SK-N-SH (cell line): Measurements from ENCODE around the gene SMARCD3.

ENCODE experiments used
- CTCF ChIP-seq: fragments of 200-600 bp; sonication (generic); IDR thresholded peaks from 2 replicates; pipeline ENCODE4 v1.6.1; 2017; ENCODE audit warnings: antibody characterized with exemption, mild to moderate bottlenecking, moderate library complexity
- ELF1 ChIP-seq: IDR thresholded peaks from 2 replicates; pipeline ENCODE4 v1.4.0; 2012
- EP300 ChIP-seq, 2 experiments: IDR thresholded peaks; 2 replicates each; pipeline versions ENCODE4 v1.4.0 to v1.6.1; 2012; ENCODE audit warnings: borderline replicate concordance in 1 of 2, low read depth in 1 of 2, low read length in 1 of 2
- EZH2phosphoT487 ChIP-seq: fragments of 200-600 bp; sonication (generic); IDR thresholded peaks from 2 replicates; pipeline ENCODE4 v1.6.1; 2017; ENCODE audit warnings: low read depth, mixed run types, mild to moderate bottlenecking, antibody characterized with exemption, moderate library complexity, borderline replicate concordance
- FOXJ3 ChIP-seq: sonication (generic); formaldehyde crosslinking; IDR thresholded peaks from 2 replicates; pipeline ENCODE4 v1.5.1; 2020; ENCODE audit warnings: mild to moderate bottlenecking, missing genetic modification reagents
- GABPA ChIP-seq: IDR thresholded peaks from 2 replicates; pipeline ENCODE4 v1.4.0; 2012; ENCODE audit warnings: low read depth, mild to moderate bottlenecking
- MAX ChIP-seq: IDR thresholded peaks from 2 replicates; pipeline ENCODE4 v1.4.0; 2012; ENCODE audit warnings: low read depth
- POLR2AphosphoS5 ChIP-seq: IDR thresholded peaks from 2 replicates; pipeline ENCODE4 v1.6.1; 2012; ENCODE audit warnings: low read depth, low read length
- RAD21 ChIP-seq: IDR thresholded peaks from 2 replicates; pipeline ENCODE4 v1.6.1; 2012; ENCODE audit warnings: mild to moderate bottlenecking, low read length
- TEAD4 ChIP-seq: IDR thresholded peaks from 2 replicates; pipeline ENCODE4 v1.4.0; 2012; ENCODE audit warnings: mild to moderate bottlenecking, borderline replicate concordance; ENCODE audit not compliant: insufficient read depth
- USF1 ChIP-seq: IDR thresholded peaks from 2 replicates; pipeline ENCODE4 v1.4.0; 2012; ENCODE audit warnings: low read depth, borderline replicate concordance
- USF2 ChIP-seq: fragments of 150-350 bp; IDR thresholded peaks from 2 replicates; pipeline ENCODE4 v1.6.1; 2017; ENCODE audit warnings: antibody characterized with exemption, low read length, low read depth, borderline replicate concordance
- ZBTB33 ChIP-seq: IDR thresholded peaks from 2 replicates; pipeline ENCODE4 v1.4.0; 2012; ENCODE audit warnings: low read depth, borderline replicate concordance

- TF ChIP-seq EZH2phosphoT487 (no peak), TEAD4 (no peak), FOXJ3 (CRISPR knock-in tag) (no peak), CTCF (no peak), POLR2AphosphoS5 (no peak), EP300 (IDR thresholded peaks at IDR 0.05; ENCODE audit: borderline replicate concordance in 1 of 2, low read depth in 1 of 2, low read length in 1 of 2) (no peak), USF1 (no peak), ZBTB33 (no peak), RAD21 (no peak), MAX (no peak), GABPA (no peak), USF2 (no peak), ELF1 (no peak)
These were observed 23.9 kb upstream of the SMARCD3 start for GRCh38 chr7:151272405-151272804.
